Measurements from ENCODE around the gene CACNA1I. TPM values are rescaled to one million over a fixed set of nuclear protein-coding genes. Genes with fewer than 3 reads are reported as not detected.

Gene CACNA1I
- total and polyA plus RNA-seq, 2 donors = 0.52 to 0.68 TPM

DNA sequence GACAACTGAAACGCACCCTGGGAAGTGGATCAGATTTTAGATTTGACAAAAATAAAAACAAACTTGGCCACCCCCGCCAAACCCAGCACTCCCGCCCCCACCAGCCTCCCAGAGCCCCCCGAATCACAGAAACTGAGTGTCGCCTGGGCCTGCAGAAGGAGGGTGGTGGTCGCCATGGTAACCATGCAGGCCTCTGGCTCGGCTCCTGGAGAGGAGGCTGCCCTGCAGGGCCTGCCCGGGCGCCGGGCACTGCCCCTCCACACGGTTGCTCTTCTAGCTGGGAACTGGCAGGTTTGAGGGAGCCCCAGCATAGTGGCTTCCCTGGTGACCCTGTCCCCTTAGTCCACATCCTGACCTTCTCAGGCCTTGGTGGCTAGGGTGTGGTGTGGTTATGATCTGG lies 19.3 kb downstream of the CACNA1I start:
- Histone ChIP-seq H3K27me3 (ENCODE audit: control insufficient read depth in 2 of 2, insufficient read depth in 1 of 2, low read length in 1 of 2) (peaks cover 0 to 36% of the 10 kb centered on the region in 2 donors), H3K27ac (ENCODE audit: low read depth in 1 of 2, low read length in 1 of 2) (no peak overlapping the region), H3K4me3 (ENCODE audit: low read length in 2 of 2) (no peak overlapping the region), H3K9me3 (ENCODE audit: control insufficient read depth in 2 of 2, insufficient read depth in 1 of 2, low read length in 1 of 2) (no peaks in the 10 kb centered on the region), H3K4me1 (ENCODE audit: control insufficient read depth in 2 of 2, insufficient read depth in 2 of 2, low read length in 2 of 2) (no peaks in the 10 kb centered on the region), H3K36me3 (ENCODE audit: control insufficient read depth in 2 of 2, insufficient read depth in 2 of 2, low read length in 1 of 2) (no peaks in the 10 kb centered on the region)
- DNase-seq (ENCODE audit: low read depth in 6 of 9, low spot score in 9 of 9) = no peak
- WGBS = 95% methylated on average over 11 of the region's 11 CpGs

GRCh38 chr22:39592081-39593065 lies 21.8 kb downstream of the CACNA1I start:
- Histone ChIP-seq H3K27ac (ENCODE audit: low read depth in 1 of 2, low read length in 1 of 2) (no peak overlapping the region), H3K4me3 (ENCODE audit: low read length in 2 of 2) (no peak overlapping the region), H3K4me1 (ENCODE audit: control insufficient read depth in 2 of 2, insufficient read depth in 2 of 2, low read length in 2 of 2) (no peaks in the 10 kb centered on the region), H3K27me3 (ENCODE audit: control insufficient read depth in 2 of 2, insufficient read depth in 1 of 2, low read length in 1 of 2) (peaks cover under 1 to 44% of the 10 kb centered on the region in 2 donors), H3K9me3 (ENCODE audit: control insufficient read depth in 2 of 2, insufficient read depth in 1 of 2, low read length in 1 of 2) (peaks cover 0 to 1% of the 10 kb centered on the region in 2 donors), H3K36me3 (ENCODE audit: control insufficient read depth in 2 of 2, insufficient read depth in 2 of 2, low read length in 1 of 2) (no peaks in the 10 kb centered on the region)
- DNase-seq (ENCODE audit: low read depth in 6 of 9, low spot score in 9 of 9) = no peak
- 77% methylated on average over 32 of the region's 32 CpGs for WGBS

DNA sequence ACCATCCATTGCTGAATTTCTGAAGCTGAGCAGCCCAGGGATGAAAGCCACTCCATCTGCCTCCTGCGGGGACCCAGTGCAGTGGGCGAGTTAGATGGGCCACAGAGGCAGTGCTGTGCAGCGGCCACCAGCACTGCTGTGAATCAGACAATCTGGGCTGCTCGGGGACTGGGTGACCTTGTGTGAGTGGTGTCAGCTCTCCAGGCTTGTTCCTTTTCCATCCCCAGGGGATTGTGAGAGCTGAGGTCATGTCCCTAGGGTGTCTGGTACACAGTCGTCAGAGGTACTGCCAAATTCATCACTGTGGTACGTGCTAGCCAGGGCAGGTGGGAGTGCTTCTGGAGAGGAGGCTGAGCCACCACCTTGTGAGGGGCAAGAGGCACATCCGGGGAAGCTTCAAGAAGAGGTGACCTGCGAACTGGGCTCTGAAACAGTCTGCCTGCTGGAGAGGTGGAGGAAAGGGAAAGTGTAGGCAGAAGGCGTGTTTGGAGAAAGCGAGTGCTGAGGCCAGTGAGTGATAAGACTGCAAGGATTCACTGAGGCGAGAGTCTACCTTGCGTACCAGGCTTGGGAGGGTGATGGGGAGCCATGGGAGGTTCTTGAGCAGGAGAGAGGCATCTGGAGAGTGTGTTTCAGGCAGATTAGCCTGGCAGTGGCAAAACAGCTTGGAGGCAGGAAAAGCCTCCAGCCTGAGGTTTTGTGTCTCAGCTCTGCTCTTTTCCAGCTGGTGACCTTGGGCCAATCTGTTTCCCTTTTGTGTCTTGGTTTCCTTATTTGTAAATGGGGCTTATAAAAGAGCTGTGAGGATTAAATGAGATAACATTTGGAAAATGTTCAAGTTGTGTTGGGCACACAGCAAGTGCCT lies 22.7 kb downstream of the CACNA1I start:
- Histone ChIP-seq H3K36me3 (ENCODE audit: control insufficient read depth in 2 of 2, insufficient read depth in 2 of 2, low read length in 1 of 2) (no peaks in the 10 kb centered on the region), H3K4me3 (ENCODE audit: low read length in 2 of 2) (no peak overlapping the region), H3K27me3 (ENCODE audit: control insufficient read depth in 2 of 2, insufficient read depth in 1 of 2, low read length in 1 of 2) (peaks cover 5 to 53% of the 10 kb centered on the region in 2 donors), H3K4me1 (ENCODE audit: control insufficient read depth in 2 of 2, insufficient read depth in 2 of 2, low read length in 2 of 2) (peaks cover 0 to under 1% of the 10 kb centered on the region in 2 donors), H3K9me3 (ENCODE audit: control insufficient read depth in 2 of 2, insufficient read depth in 1 of 2, low read length in 1 of 2) (peaks cover 0 to 8% of the 10 kb centered on the region in 2 donors), H3K27ac (ENCODE audit: low read depth in 1 of 2, low read length in 1 of 2) (no peak overlapping the region)
- DNase-seq (ENCODE audit: low read depth in 6 of 9, low spot score in 9 of 9) = no peak
- 83% methylated on average over 12 of the region's 12 CpGs for WGBS

- peaks cover 0 to 5% of the 10 kb centered on the region in 2 donors for H3K4me1 ChIP-seq (ENCODE audit: control insufficient read depth in 2 of 2, insufficient read depth in 2 of 2, low read length in 2 of 2)
- H3K4me3 ChIP-seq (ENCODE audit: low read length in 2 of 2) = no peak overlapping the region
- no peaks in the 10 kb centered on the region for H3K36me3 ChIP-seq (ENCODE audit: control insufficient read depth in 2 of 2, insufficient read depth in 2 of 2, low read length in 1 of 2)
- 70% methylated on average over 6 of the region's 6 CpGs for WGBS
- DNase-seq (ENCODE audit: low read depth in 6 of 9, low spot score in 9 of 9) = no peak
- no peak overlapping the region for H3K27ac ChIP-seq (ENCODE audit: low read depth in 1 of 2, low read length in 1 of 2)
- H3K27me3 ChIP-seq (ENCODE audit: control insufficient read depth in 2 of 2, insufficient read depth in 1 of 2, low read length in 1 of 2) = peaks cover 5 to 57% of the 10 kb centered on the region in 2 donors
- peaks cover 0 to 13% of the 10 kb centered on the region in 2 donors for H3K9me3 ChIP-seq (ENCODE audit: control insufficient read depth in 2 of 2, insufficient read depth in 1 of 2, low read length in 1 of 2)
Observed at GRCh38 chr22:39593931-39594285, 23.4 kb downstream of the CACNA1I start.

DNA sequence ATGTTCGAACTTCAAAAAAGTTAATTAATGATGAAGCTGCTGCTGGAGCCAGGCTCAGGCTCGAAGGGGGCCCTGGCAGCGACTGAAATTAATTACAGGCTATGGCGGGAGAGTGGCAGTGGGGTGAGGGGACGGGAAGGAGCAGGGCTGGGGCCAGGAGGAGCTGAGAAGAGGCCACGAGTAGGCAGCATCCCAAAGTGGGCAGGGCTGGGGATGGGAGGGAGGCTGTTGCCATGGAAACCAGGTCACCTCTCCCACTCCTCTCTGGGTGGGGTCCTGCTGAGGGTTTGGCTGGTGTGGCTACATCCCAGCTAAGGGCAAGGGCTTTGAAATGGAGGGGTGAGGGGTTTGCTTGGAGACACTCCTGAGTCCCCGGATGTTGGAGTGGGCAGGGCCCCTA lies 23.9 kb downstream of the CACNA1I start:
- 54% methylated on average over 7 of the region's 7 CpGs for WGBS

GRCh38 chr22:39595622-39596172 lies 25.1 kb downstream of the CACNA1I start:
- Histone ChIP-seq H3K4me3 (ENCODE audit: low read length in 2 of 2) (no peak overlapping the region), H3K36me3 (ENCODE audit: control insufficient read depth in 2 of 2, insufficient read depth in 2 of 2, low read length in 1 of 2) (no peaks in the 10 kb centered on the region), H3K4me1 (ENCODE audit: control insufficient read depth in 2 of 2, insufficient read depth in 2 of 2, low read length in 2 of 2) (peaks cover 0 to 5% of the 10 kb centered on the region in 2 donors), H3K27ac (ENCODE audit: low read depth in 1 of 2, low read length in 1 of 2) (no peak overlapping the region), H3K9me3 (ENCODE audit: control insufficient read depth in 2 of 2, insufficient read depth in 1 of 2, low read length in 1 of 2) (peaks cover 0 to 13% of the 10 kb centered on the region in 2 donors), H3K27me3 (ENCODE audit: control insufficient read depth in 2 of 2, insufficient read depth in 1 of 2, low read length in 1 of 2) (peaks cover 5 to 68% of the 10 kb centered on the region in 2 donors)
- DNase-seq (ENCODE audit: low read depth in 6 of 9, low spot score in 9 of 9) = no peak
- WGBS = 87% methylated on average over 12 of the region's 12 CpGs

More for the DNA sequence above, 23.9 kb downstream of the CACNA1I start:
- peaks cover 0 to 5% of the 10 kb centered on the region in 2 donors for H3K4me1 ChIP-seq (ENCODE audit: control insufficient read depth in 2 of 2, insufficient read depth in 2 of 2, low read length in 2 of 2)
- H3K36me3 ChIP-seq (ENCODE audit: control insufficient read depth in 2 of 2, insufficient read depth in 2 of 2, low read length in 1 of 2) = no peaks in the 10 kb centered on the region
- no peak overlapping the region for H3K4me3 ChIP-seq (ENCODE audit: low read length in 2 of 2)
- no peak for DNase-seq (ENCODE audit: low read depth in 6 of 9, low spot score in 9 of 9)
- H3K9me3 ChIP-seq (ENCODE audit: control insufficient read depth in 2 of 2, insufficient read depth in 1 of 2, low read length in 1 of 2) = peaks cover 0 to 13% of the 10 kb centered on the region in 2 donors
- no peak overlapping the region for H3K27ac ChIP-seq (ENCODE audit: low read depth in 1 of 2, low read length in 1 of 2)
- peaks cover 5 to 57% of the 10 kb centered on the region in 2 donors for H3K27me3 ChIP-seq (ENCODE audit: control insufficient read depth in 2 of 2, insufficient read depth in 1 of 2, low read length in 1 of 2)

DNA sequence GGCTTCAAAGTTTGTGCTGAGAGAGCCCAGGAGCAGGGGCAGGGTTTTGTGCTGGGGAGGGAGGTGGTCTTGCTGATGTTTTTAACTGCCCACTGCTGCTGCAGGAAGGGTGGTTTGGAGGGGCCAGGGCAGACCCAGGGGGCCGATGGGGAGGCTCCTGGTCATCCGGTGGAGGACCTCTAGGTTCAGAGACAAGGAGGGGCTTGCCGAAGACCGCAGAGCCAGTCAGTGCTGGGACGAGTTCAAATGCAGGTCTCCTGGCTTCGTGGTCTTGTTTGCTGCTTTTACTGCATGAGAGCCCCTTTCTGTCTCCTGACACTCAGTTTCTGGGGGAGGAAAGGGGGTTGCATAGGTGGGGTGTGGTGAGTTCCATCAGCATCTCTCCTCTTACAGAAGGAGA lies 26.0 kb downstream of the CACNA1I start:
- no peak for DNase-seq (ENCODE audit: low read depth in 6 of 9, low spot score in 9 of 9)
- Histone ChIP-seq H3K4me1 (ENCODE audit: control insufficient read depth in 2 of 2, insufficient read depth in 2 of 2, low read length in 2 of 2) (peaks cover 0 to 5% of the 10 kb centered on the region in 2 donors), H3K36me3 (ENCODE audit: control insufficient read depth in 2 of 2, insufficient read depth in 2 of 2, low read length in 1 of 2) (no peaks in the 10 kb centered on the region), H3K4me3 (ENCODE audit: low read length in 2 of 2) (no peak overlapping the region), H3K27ac (ENCODE audit: low read depth in 1 of 2, low read length in 1 of 2) (no peak overlapping the region), H3K9me3 (ENCODE audit: control insufficient read depth in 2 of 2, insufficient read depth in 1 of 2, low read length in 1 of 2) (peaks cover 0 to 13% of the 10 kb centered on the region in 2 donors), H3K27me3 (ENCODE audit: control insufficient read depth in 2 of 2, insufficient read depth in 1 of 2, low read length in 1 of 2) (peaks cover 5 to 73% of the 10 kb centered on the region in 2 donors)
- WGBS = 72% methylated on average over 6 of the region's 6 CpGs

- Histone ChIP-seq H3K4me3 (ENCODE audit: low read length in 2 of 2) (no peak overlapping the region), H3K36me3 (ENCODE audit: control insufficient read depth in 2 of 2, insufficient read depth in 2 of 2, low read length in 1 of 2) (no peaks in the 10 kb centered on the region), H3K27ac (ENCODE audit: low read depth in 1 of 2, low read length in 1 of 2) (no peak overlapping the region), H3K9me3 (ENCODE audit: control insufficient read depth in 2 of 2, insufficient read depth in 1 of 2, low read length in 1 of 2) (peaks cover 0 to 16% of the 10 kb centered on the region in 2 donors), H3K27me3 (ENCODE audit: control insufficient read depth in 2 of 2, insufficient read depth in 1 of 2, low read length in 1 of 2) (peaks cover 5 to 66% of the 10 kb centered on the region in 2 donors), H3K4me1 (ENCODE audit: control insufficient read depth in 2 of 2, insufficient read depth in 2 of 2, low read length in 2 of 2) (peaks cover 0 to 5% of the 10 kb centered on the region in 2 donors)
- no peak for DNase-seq (ENCODE audit: low read depth in 6 of 9, low spot score in 9 of 9)
- 76% methylated on average over 8 of the region's 8 CpGs for WGBS
Observed at GRCh38 chr22:39597236-39597869, 26.8 kb downstream of the CACNA1I start.

All from thymus (tissue), 11 donors.